Activated B cell treated with CpG ODN at 0.5 μM for 24 hours (primary cell): ENCODE data around the gene SLCO3A1. TPM values are rescaled to one million over a fixed set of nuclear protein-coding genes. Genes with fewer than 3 reads are reported as not detected.

ENCODE experiments used
- ATAC-seq: fragments of 200-7000 bp; cut with Tn5 transposase; one replicate; pipeline ENCODE4 v1.10.0; 2021; ENCODE audit warnings: low read depth, mild to moderate bottlenecking, moderate library complexity
- CTCF ChIA-PET: fragments of 350-600 bp; sonication (Branson Sonifier 250); formaldehyde crosslinking; loops from one replicate; lab custom pipeline; 2021; ENCODE audit warnings: antibody characterized with exemption; lab: Charles Lee
- POLR2A ChIA-PET: fragments of 350-600 bp; sonication (Branson Sonifier 250); formaldehyde crosslinking; loops from one replicate; lab custom pipeline; 2021; ENCODE audit warnings: antibody characterized with exemption; lab: Charles Lee
- DNase-seq: peaks from one replicate; pipeline ENCODE4 v3.0.0; 2022
- H3K27ac Mint-ChIP-seq: one replicate; pipeline ENCODE4 v1.8.0; 2020; ENCODE audit warnings: mixed read lengths
- H3K27me3 Mint-ChIP-seq: one replicate; pipeline ENCODE4 v1.8.0; 2021; ENCODE audit warnings: mixed read lengths
- H3K36me3 Mint-ChIP-seq: one replicate; pipeline ENCODE4 v1.8.0; 2021; ENCODE audit warnings: low read depth, mixed read lengths
- H3K4me1 Mint-ChIP-seq: one replicate; pipeline ENCODE4 v1.8.0; 2021; ENCODE audit warnings: mixed read lengths
- H3K4me3 Mint-ChIP-seq: one replicate; pipeline ENCODE4 v1.8.0; 2020; ENCODE audit warnings: mild to moderate bottlenecking, mixed read lengths
- H3K9me3 Mint-ChIP-seq: one replicate; pipeline ENCODE4 v1.8.0; 2020; ENCODE audit warnings: mixed read lengths
- CTCF ChIP-seq: fragments of 200-600 bp; IDR thresholded peaks from one replicate; pipeline ENCODE4 v1.8.0; 2022; ENCODE audit warnings: antibody characterized with exemption, mild to moderate bottlenecking
- intact Hi-C: fragments of 100-400 bp; cut with micrococcal nuclease; formaldehyde crosslinking; loops from one replicate; pipeline ENCODE4 v1.15.1; 2024
- total RNA-seq: library from RNA; stranded (reverse); gene quantifications from 2 replicates; pipeline ENCODE4 v1.2.3, GENCODE V29; 2022

SLCO3A1 gene
- total RNA-seq, 1 donor from 2014 or later = 0.82 TPM

- no peaks in the 10 kb centered on the region for H3K4me1 Mint-ChIP-seq
- ChIA-PET POLR2A (no interaction called here), CTCF (no interaction called here)
- H3K9me3 Mint-ChIP-seq = no peaks in the 10 kb centered on the region
- no peak for TF ChIP-seq CTCF
- ATAC-seq = no peak
- H3K36me3 Mint-ChIP-seq = no peaks in the 10 kb centered on the region
- H3K27me3 Mint-ChIP-seq = no peaks in the 10 kb centered on the region
- H3K4me3 Mint-ChIP-seq = no peak overlapping the region
- H3K27ac Mint-ChIP-seq = no peak overlapping the region
- DNase-seq = no peak
- intact Hi-C loops = no loop called here
Observed at GRCh38 chr15:91967935-91968606, 114.6 kb downstream of the SLCO3A1 start.

GRCh38 chr15:91968610-91969009, 115.1 kb downstream of the SLCO3A1 start:
- no peaks in the 10 kb centered on the region for H3K27me3 Mint-ChIP-seq
- intact Hi-C loops = no loop called here
- ChIA-PET CTCF (no interaction called here), POLR2A (no interaction called here)
- H3K4me1 Mint-ChIP-seq = no peaks in the 10 kb centered on the region
- no peaks in the 10 kb centered on the region for H3K9me3 Mint-ChIP-seq
- H3K36me3 Mint-ChIP-seq = no peaks in the 10 kb centered on the region
- ATAC-seq (no peak), DNase-seq (no peak)
- no peak overlapping the region for H3K27ac Mint-ChIP-seq
- H3K4me3 Mint-ChIP-seq = no peak overlapping the region
- TF ChIP-seq CTCF = no peak

- DNase-seq (no peak), ATAC-seq (no peak)
- Mint-ChIP-seq H3K9me3 (no peaks in the 10 kb centered on the region), H3K4me1 (no peaks in the 10 kb centered on the region), H3K36me3 (no peaks in the 10 kb centered on the region), H3K27me3 (no peaks in the 10 kb centered on the region), H3K27ac (no peak overlapping the region), H3K4me3 (no peak overlapping the region)
- no peak for TF ChIP-seq CTCF
- intact Hi-C loops = no loop called here
- CTCF ChIA-PET = no interaction called here
- POLR2A ChIA-PET = no interaction called here
Observed at GRCh38 chr15:91970142-91970541, 116.6 kb downstream of the SLCO3A1 start.

DNA sequence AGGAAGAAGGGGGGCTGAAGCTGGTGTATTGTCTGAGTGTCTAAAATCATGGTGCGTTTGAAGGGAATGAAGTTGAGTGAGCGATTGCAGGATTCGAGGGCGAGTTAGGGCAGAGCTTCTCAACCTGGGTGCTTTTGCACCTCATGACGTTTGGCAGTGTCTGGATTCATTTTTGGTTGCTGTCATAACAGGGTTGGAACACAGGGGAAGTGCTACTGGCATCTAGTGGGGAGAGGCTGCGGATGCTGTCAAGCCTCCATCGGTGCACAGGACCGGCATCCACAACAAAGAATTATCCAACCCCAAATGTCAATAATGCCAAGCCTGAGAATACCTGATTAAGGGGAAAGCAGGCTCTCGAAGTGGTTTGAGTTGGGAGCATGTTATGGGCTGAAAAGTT, 120.0 kb downstream of the SLCO3A1 start:
- H3K4me1 Mint-ChIP-seq = no peaks in the 10 kb centered on the region
- no peak for TF ChIP-seq CTCF
- no peaks in the 10 kb centered on the region for H3K9me3 Mint-ChIP-seq
- DNase-seq (no peak), ATAC-seq (no peak)
- intact Hi-C loops = no loop called here
- H3K27ac Mint-ChIP-seq = no peak overlapping the region
- ChIA-PET CTCF (no interaction called here), POLR2A (no interaction called here)
- H3K27me3 Mint-ChIP-seq = no peaks in the 10 kb centered on the region
- H3K4me3 Mint-ChIP-seq = no peak overlapping the region
- no peaks in the 10 kb centered on the region for H3K36me3 Mint-ChIP-seq

DNA sequence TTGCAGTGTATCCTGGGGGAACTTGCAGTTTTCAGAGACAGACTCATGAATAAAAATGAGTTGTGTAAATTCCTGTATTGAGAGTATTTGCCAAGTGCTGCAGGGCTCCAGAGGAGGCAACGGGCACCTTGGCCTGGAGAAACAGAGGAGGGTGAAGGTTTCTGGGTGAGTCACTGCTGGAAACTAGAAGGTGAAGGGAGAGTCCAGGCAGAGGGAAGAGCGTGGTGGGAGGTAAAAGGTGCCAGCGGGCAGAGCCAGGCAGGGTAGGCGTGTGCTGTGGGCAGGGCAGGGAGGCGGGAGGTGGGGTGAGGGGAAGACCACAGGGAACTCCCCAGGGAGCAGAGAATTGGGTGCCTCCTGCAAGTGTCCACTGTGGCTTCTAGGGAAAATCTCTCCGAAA, 120.8 kb downstream of the SLCO3A1 start:
- Mint-ChIP-seq H3K27ac (no peak overlapping the region), H3K9me3 (no peaks in the 10 kb centered on the region), H3K36me3 (no peaks in the 10 kb centered on the region), H3K27me3 (no peaks in the 10 kb centered on the region), H3K4me3 (no peak overlapping the region), H3K4me1 (no peaks in the 10 kb centered on the region)
- no peak for TF ChIP-seq CTCF
- ATAC-seq (no peak), DNase-seq (no peak)
- ChIA-PET CTCF (no interaction called here), POLR2A (no interaction called here)
- intact Hi-C loops = no loop called here
